Colon (tissue), 2 donors: ENCODE measurements around the gene ACSS3.
"Not testable (repeated sequence)": the region's sequence is repeated elsewhere in the genome, so short reads cannot be mapped to it uniquely, and the experiment has no call there.

ENCODE experiments used
- FAIRE-seq: peaks from 2 replicates; lab custom pipeline; 2012; peaks lifted over from hg19 to GRCh38; lab: Jason Lieb, UNC
- donor health status: control.
- donor health status: control.

The ACSS3 gene

GRCh38 chr12:81168445-81168844, 90.6 kb downstream of the ACSS3 start:
- FAIRE-seq, result no peak

GRCh38 chr12:81170072-81170471, 92.2 kb downstream of the ACSS3 start:
- FAIRE-seq, result no peak

- no peak for FAIRE-seq
Measured at GRCh38 chr12:81172851-81173250, 95.0 kb downstream of the ACSS3 start.

- no peak for FAIRE-seq
Measured at GRCh38 chr12:81174664-81175063, 96.8 kb downstream of the ACSS3 start.

- FAIRE-seq, result no peak
Measured at GRCh38 chr12:81176796-81177195, 98.9 kb downstream of the ACSS3 start.

- no peak for FAIRE-seq
Measured at GRCh38 chr12:81181691-81182090, 103.8 kb downstream of the ACSS3 start.

- FAIRE-seq, result no peak
Measured at GRCh38 chr12:81187686-81188085, 109.8 kb downstream of the ACSS3 start.

GRCh38 chr12:81196595-81196994, 118.7 kb downstream of the ACSS3 start:
- FAIRE-seq, result no peak

- FAIRE-seq, result not testable (repeated sequence)
Measured at GRCh38 chr12:81200561-81200960, 122.7 kb downstream of the ACSS3 start.

- no peak for FAIRE-seq
Measured at GRCh38 chr12:81203671-81204204, 125.9 kb downstream of the ACSS3 start.

- peak; percentile 74 for FAIRE-seq
Measured at GRCh38 chr12:81205416-81205815, 127.5 kb downstream of the ACSS3 start.

GRCh38 chr12:81206429-81206828, 128.6 kb downstream of the ACSS3 start:
- no peak for FAIRE-seq

GRCh38 chr12:81207173-81207572, 129.3 kb downstream of the ACSS3 start:
- FAIRE-seq, result no peak

- no peak for FAIRE-seq
Measured at GRCh38 chr12:81207664-81208063, 129.8 kb downstream of the ACSS3 start.

- no peak for FAIRE-seq
Measured at GRCh38 chr12:81208187-81208911, 130.5 kb downstream of the ACSS3 start.

- no peak for FAIRE-seq
Measured at GRCh38 chr12:81209012-81209411, 131.1 kb downstream of the ACSS3 start.

- not testable (repeated sequence) for FAIRE-seq
Measured at GRCh38 chr12:81209772-81210225, 131.9 kb downstream of the ACSS3 start.

- no peak for FAIRE-seq
Measured at GRCh38 chr12:81211306-81211705, 133.4 kb downstream of the ACSS3 start.

GRCh38 chr12:81212996-81213696, 135.3 kb downstream of the ACSS3 start:
- FAIRE-seq, result no peak

- FAIRE-seq, result no peak
Measured at GRCh38 chr12:81216739-81217138, 138.9 kb downstream of the ACSS3 start.

- FAIRE-seq, result no peak
Measured at GRCh38 chr12:81221681-81222080, 143.8 kb downstream of the ACSS3 start.

- FAIRE-seq, result no peak
Measured at GRCh38 chr12:81222846-81223592, 145.1 kb downstream of the ACSS3 start.

GRCh38 chr12:81224626-81225025, 146.7 kb downstream of the ACSS3 start:
- no peak for FAIRE-seq
